HEK293 (cell line): ENCODE measurements around the gene PRKCE.
A peak's percentile ranks its signal among the peaks of the same experiment; 100 is the strongest.

Experiments used
- GLIS2 ChIP-seq: fragments of 450-650 bp; formaldehyde crosslinking; IDR thresholded peaks from 2 replicates; pipeline ENCODE4 v1.5.1; 2016; ENCODE audit warnings: missing biosample characterization, missing genetic modification characterization
- HOXC10 ChIP-seq: sonication (generic); formaldehyde crosslinking; IDR thresholded peaks from 2 replicates; pipeline ENCODE4 v1.8.1; 2023; ENCODE audit warnings: mild to moderate bottlenecking, missing genetic modification reagents
- KLF10 ChIP-seq: fragments of 450-650 bp; IDR thresholded peaks from 2 replicates; pipeline ENCODE4 v1.5.1; 2018; ENCODE audit warnings: missing biosample characterization, mild to moderate bottlenecking, missing genetic modification characterization
- MYNN ChIP-seq: fragments of 450-650 bp; formaldehyde crosslinking; IDR thresholded peaks from 2 replicates; pipeline ENCODE4 v1.5.1; 2016; ENCODE audit warnings: missing biosample characterization, missing genetic modification characterization, borderline replicate concordance
- OSR2 ChIP-seq: fragments of 450-650 bp; formaldehyde crosslinking; IDR thresholded peaks from 2 replicates; pipeline ENCODE4 v1.5.1; 2016; ENCODE audit warnings: missing biosample characterization, missing genetic modification characterization
- OVOL3 ChIP-seq: fragments of 450-650 bp; formaldehyde crosslinking; IDR thresholded peaks from 2 replicates; pipeline ENCODE4 v1.5.1; 2016; ENCODE audit warnings: missing biosample characterization, missing genetic modification characterization
- REST ChIP-seq: fragments of 450-650 bp; formaldehyde crosslinking; IDR thresholded peaks from 2 replicates; pipeline ENCODE4 v1.5.1; 2016; ENCODE audit warnings: missing biosample characterization, missing genetic modification characterization
- SP2 ChIP-seq: fragments of 450-650 bp; formaldehyde crosslinking; IDR thresholded peaks from 2 replicates; pipeline ENCODE4 v1.5.1; 2016; ENCODE audit warnings: missing biosample characterization, missing genetic modification characterization
- ZBTB20 ChIP-seq: fragments of 450-650 bp; formaldehyde crosslinking; IDR thresholded peaks from 2 replicates; pipeline ENCODE4 v1.5.1; 2016; ENCODE audit warnings: missing biosample characterization, missing genetic modification characterization
- ZBTB44 ChIP-seq: fragments of 450-650 bp; IDR thresholded peaks from 2 replicates; pipeline ENCODE4 v1.5.1; 2018; ENCODE audit warnings: missing biosample characterization, mild to moderate bottlenecking, missing genetic modification characterization
- ZFHX2 ChIP-seq: fragments of 450-650 bp; formaldehyde crosslinking; conservative IDR thresholded peaks from 2 replicates; pipeline ENCODE4 v1.5.1; 2016; ENCODE audit warnings: missing biosample characterization, missing genetic modification characterization
- ZNF112 ChIP-seq: fragments of 450-650 bp; formaldehyde crosslinking; IDR thresholded peaks from 2 replicates; pipeline ENCODE4 v1.5.0; 2017; ENCODE audit warnings: missing biosample characterization, missing genetic modification characterization
- ZNF121 ChIP-seq: fragments of 450-650 bp; formaldehyde crosslinking; IDR thresholded peaks from 2 replicates; pipeline ENCODE4 v1.5.1; 2016; ENCODE audit warnings: missing biosample characterization, missing genetic modification characterization
- ZNF2 ChIP-seq: fragments of 450-650 bp; formaldehyde crosslinking; IDR thresholded peaks from 2 replicates; pipeline ENCODE4 v1.5.1; 2016; ENCODE audit warnings: missing biosample characterization, missing genetic modification characterization
- ZNF223 ChIP-seq: fragments of 450-650 bp; formaldehyde crosslinking; IDR thresholded peaks from 2 replicates; pipeline ENCODE4 v1.5.1; 2016; ENCODE audit warnings: missing biosample characterization, missing genetic modification characterization
- ZNF280D ChIP-seq: fragments of 450-650 bp; formaldehyde crosslinking; IDR thresholded peaks from 2 replicates; pipeline ENCODE4 v1.5.1; 2016; ENCODE audit warnings: missing biosample characterization, missing genetic modification characterization
- ZNF292 ChIP-seq: fragments of 450-650 bp; formaldehyde crosslinking; IDR thresholded peaks from 2 replicates; pipeline ENCODE4 v1.5.1; 2016; ENCODE audit warnings: low read depth, missing biosample characterization, missing genetic modification characterization, borderline replicate concordance
- ZNF488 ChIP-seq: fragments of 450-650 bp; formaldehyde crosslinking; IDR thresholded peaks from 2 replicates; pipeline ENCODE4 v1.5.1; 2016; ENCODE audit warnings: missing biosample characterization, missing genetic modification characterization
- ZNF510 ChIP-seq: fragments of 450-650 bp; formaldehyde crosslinking; IDR thresholded peaks from 2 replicates; pipeline ENCODE4 v1.5.1; 2018; ENCODE audit warnings: mild to moderate bottlenecking, missing genetic modification characterization, missing biosample characterization; ENCODE audit not compliant: insufficient replicate concordance
- ZNF518A ChIP-seq: fragments of 450-650 bp; formaldehyde crosslinking; conservative IDR thresholded peaks from 2 replicates; pipeline ENCODE4 v1.5.1; 2016; ENCODE audit warnings: low read depth, missing biosample characterization, missing genetic modification characterization
- ZNF623 ChIP-seq: fragments of 450-650 bp; formaldehyde crosslinking; IDR thresholded peaks from 2 replicates; pipeline ENCODE4 v1.5.1; 2016; ENCODE audit warnings: missing biosample characterization, missing genetic modification characterization
- ZNF785 ChIP-seq: fragments of 450-650 bp; formaldehyde crosslinking; IDR thresholded peaks from 2 replicates; pipeline ENCODE4 v1.5.1; 2016; ENCODE audit warnings: missing biosample characterization, missing genetic modification characterization
- ZNF837 ChIP-seq: fragments of 450-650 bp; formaldehyde crosslinking; IDR thresholded peaks from 2 replicates; pipeline ENCODE4 v1.5.1; 2016; ENCODE audit warnings: missing biosample characterization, missing genetic modification characterization
- ZSCAN30 ChIP-seq: fragments of 450-650 bp; IDR thresholded peaks from 2 replicates; pipeline ENCODE4 v1.5.1; 2018; ENCODE audit warnings: missing biosample characterization, mild to moderate bottlenecking, missing genetic modification characterization, moderate library complexity
- TF ChIP-seq, protein P1 (sequence below): fragments of 450-650 bp; formaldehyde crosslinking; IDR thresholded peaks from 2 replicates; pipeline ENCODE4 v1.5.1; 2016; ENCODE audit warnings: missing biosample characterization, missing genetic modification characterization

Gene PRKCE

DNA sequence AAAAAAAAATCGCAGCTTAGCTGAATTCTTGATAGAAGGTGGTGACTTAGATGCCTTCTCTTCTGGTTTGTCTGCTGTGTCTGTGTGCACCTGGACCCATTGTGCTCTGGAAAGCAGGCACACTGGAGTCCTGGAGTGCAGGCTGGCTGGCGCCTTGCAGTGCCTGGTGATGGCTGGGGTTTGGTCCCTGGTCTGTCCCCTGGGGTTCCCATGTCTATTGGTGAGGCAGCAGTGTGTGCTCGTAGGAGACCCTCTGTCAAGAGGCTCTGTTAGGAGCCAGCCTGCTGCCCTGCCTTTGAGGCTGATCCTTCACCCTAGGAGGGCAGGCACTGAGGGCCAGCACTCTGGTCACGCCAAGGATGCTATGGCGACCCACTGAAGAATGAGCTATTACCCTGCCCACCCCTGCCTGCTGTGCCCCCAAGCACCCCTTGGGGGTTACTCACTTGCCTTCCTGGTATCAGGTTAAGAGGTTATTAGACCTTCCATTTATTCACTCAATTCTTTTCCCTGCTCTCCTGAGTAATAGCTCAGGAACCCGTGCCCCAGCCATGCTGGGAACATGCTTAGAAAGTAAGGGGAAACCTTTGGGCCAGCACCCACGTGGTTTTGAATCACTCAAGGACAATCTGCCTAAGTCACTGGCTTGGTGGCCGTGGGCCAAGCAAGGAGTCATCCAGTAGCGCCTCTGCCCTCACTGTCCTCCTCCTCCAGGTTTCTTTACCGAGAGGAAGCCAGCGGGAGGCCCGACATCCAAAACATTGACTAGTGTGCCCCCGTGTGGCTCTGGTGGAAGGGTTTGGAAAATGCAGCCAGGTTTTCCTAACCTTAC lies 284.5 kb downstream of the PRKCE start (continued):
- TF ChIP-seq OSR2 (tag by site-specific recombination) (peak; percentile 98), ZNF121 (no peak), ZNF2 (tag by site-specific recombination) (peak; percentile 52; the same call in 1 of the 2 replicates), REST (tag by site-specific recombination) (no peak), ZNF623 (tag by site-specific recombination) (no peak), HOXC10 (CRISPR knock-in tag) (no peak), ZSCAN30 (tag by site-specific recombination) (peak; percentile 85), KLF10 (tag by site-specific recombination) (peak; percentile 35; the same call in 1 of the 2 replicates), ZNF280D (no peak), ZNF510 (tag by site-specific recombination) (no peak), ZNF112 (no peak), ZNF292 (tag by site-specific recombination) (no peak), ZNF518A (0 out of 2 replicates have a peak, but pooled peaks have one; percentile 40), ZFHX2 (tag by site-specific recombination) (peak; percentile 76), ZNF837 (no peak), MYNN (no peak), GLIS2 (tag by site-specific recombination) (0 out of 2 replicates have a peak, but pooled peaks have one; percentile 18), ZNF223 (tag by site-specific recombination) (no peak), SP2 (tag by site-specific recombination) (no peak), ZBTB44 (tag by site-specific recombination) (0 out of 2 replicates have a peak, but pooled peaks have one; percentile 36), ZNF488 (tag by site-specific recombination) (no peak), OVOL3 (tag by site-specific recombination) (no peak), ZNF785 (tag by site-specific recombination) (no peak), ZBTB20 (peak; percentile 86)
- TF ChIP-seq, protein P1, sequence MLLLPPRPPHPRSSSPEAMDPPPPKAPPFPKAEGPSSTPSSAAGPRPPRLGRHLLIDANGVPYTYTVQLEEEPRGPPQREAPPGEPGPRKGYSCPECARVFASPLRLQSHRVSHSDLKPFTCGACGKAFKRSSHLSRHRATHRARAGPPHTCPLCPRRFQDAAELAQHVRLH (tag by site-specific recombination) = no peak
